Epithelial cell of proximal tubule (primary cell): Measurements from ENCODE around the gene GSTK1. TPM values are rescaled to one million over a fixed set of nuclear protein-coding genes. Genes with fewer than 3 reads are reported as not detected.
A peak's percentile ranks its signal among the peaks of the same experiment; 100 is the strongest.
"Not testable (repeated sequence)": the region's sequence is repeated elsewhere in the genome, so short reads cannot be mapped to it uniquely, and the experiment has no call there.

Experiments
- DNase-seq: peaks from one replicate; pipeline ENCODE4 v3.0.0-alpha.2; 2011; ENCODE audit warnings: low read depth
- H3K4me3 ChIP-seq: 2 replicates; pipeline ENCODE4 v1.5.1; 2011; ENCODE audit warnings: low read depth, mild to moderate bottlenecking, low read length
- CTCF ChIP-seq: conservative IDR thresholded peaks from 2 replicates; pipeline ENCODE4 v1.5.1; 2012; ENCODE audit warnings: low read depth, mild to moderate bottlenecking, low read length
- total RNA-seq: library from RNA; depleted of rRNA; stranded (reverse); fragments of >200 nt; gene quantifications from 2 replicates; pipeline ENCODE4 v1.2.3, GENCODE V29; 2015

GSTK1 gene
- total RNA-seq, 1 donor from 2014 or later, result 95.1 TPM

- no peak for DNase-seq
- H3K4me3 ChIP-seq, result no peak overlapping the region
- no peak for TF ChIP-seq CTCF
Observed at GRCh38 chr7:143255564-143255963, 7.7 kb upstream of the GSTK1 start.

GRCh38 chr7:143256325-143256724 is 6.9 kb upstream of the GSTK1 start:
- no peak for DNase-seq
- no peak for TF ChIP-seq CTCF
- H3K4me3 ChIP-seq, result no peak overlapping the region

- no peak for TF ChIP-seq CTCF
- H3K4me3 ChIP-seq, result no peak overlapping the region
- no peak for DNase-seq
Observed at GRCh38 chr7:143256932-143257331, 6.3 kb upstream of the GSTK1 start.

GRCh38 chr7:143257501-143257900 is 5.7 kb upstream of the GSTK1 start:
- no peak for DNase-seq
- no peak overlapping the region for H3K4me3 ChIP-seq
- no peak for TF ChIP-seq CTCF

- H3K4me3 ChIP-seq, result no peak overlapping the region
- no peak for TF ChIP-seq CTCF
- no peak for DNase-seq
Observed at GRCh38 chr7:143258831-143259230, 4.4 kb upstream of the GSTK1 start.

- no peak for DNase-seq
- TF ChIP-seq CTCF, result no peak
Observed at GRCh38 chr7:143259765-143260164, 3.5 kb upstream of the GSTK1 start.

GRCh38 chr7:143261901-143262300 is 1.3 kb upstream of the GSTK1 start:
- DNase-seq, result no peak
- TF ChIP-seq CTCF, result no peak

More at GRCh38 chr7:143259765-143260164, 3.5 kb upstream of the GSTK1 start:
- no peak overlapping the region for H3K4me3 ChIP-seq

GRCh38 chr7:143264196-143264568 is 941 bp downstream of the GSTK1 start:
- not testable (repeated sequence) for DNase-seq

More at GRCh38 chr7:143261901-143262300, 1.3 kb upstream of the GSTK1 start:
- no peak overlapping the region for H3K4me3 ChIP-seq

More at GRCh38 chr7:143264196-143264568, 941 bp downstream of the GSTK1 start:
- peak overlapping the region; percentile 63 for H3K4me3 ChIP-seq
